Suprapubic skin (tissue), 3 donors: ENCODE results near the gene PSMD13.

Source experiments
- CTCF ChIP-seq, 2 donors: fragments of 200-600 bp in 1 of 2; fragments of 450-650 bp in 1 of 2; sonication (generic) in 1 of 2; IDR thresholded peaks; one replicate each; pipeline ENCODE4 v1.5.1; 2016 to 2019; ENCODE audit warnings: antibody characterized with exemption in 2 of 2, mild to moderate bottlenecking in 1 of 2, moderate library complexity in 1 of 2
- POLR2A ChIP-seq, 2 donors: fragments of 450-650 bp; IDR thresholded peaks; one replicate each; pipeline ENCODE4 v1.6.1; 2017; ENCODE audit warnings: antibody characterized with exemption in 2 of 2, mild to moderate bottlenecking in 2 of 2, moderate library complexity in 2 of 2

- no peak for TF ChIP-seq CTCF (IDR thresholded peaks at IDR 0.05)
- no peak for TF ChIP-seq POLR2A (IDR thresholded peaks at IDR 0.05)
These were observed 49.1 kb downstream of the PSMD13 start for GRCh38 chr11:285894-286220.
